GM12873 (cell line): Measurements from ENCODE around the gene TMED3.

Experiments used
- CTCF ChIP-seq: IDR thresholded peaks from 2 replicates; pipeline ENCODE4 v1.5.1; 2012; ENCODE audit warnings: low read depth, mild to moderate bottlenecking, moderate library complexity, low read length, control low read depth; ENCODE audit not compliant: insufficient read depth; ENCODE audit errors: missing control alignments

TMED3 gene

GRCh38 chr15:79310985-79311900 lies at the start of gene TMED3:
TSS of gene TMED3 (plus strand) at chr15:79311112. CDS start at chr15:79311250, 138 bp downstream.
- peak; percentile 36 for TF ChIP-seq CTCF

DNA sequence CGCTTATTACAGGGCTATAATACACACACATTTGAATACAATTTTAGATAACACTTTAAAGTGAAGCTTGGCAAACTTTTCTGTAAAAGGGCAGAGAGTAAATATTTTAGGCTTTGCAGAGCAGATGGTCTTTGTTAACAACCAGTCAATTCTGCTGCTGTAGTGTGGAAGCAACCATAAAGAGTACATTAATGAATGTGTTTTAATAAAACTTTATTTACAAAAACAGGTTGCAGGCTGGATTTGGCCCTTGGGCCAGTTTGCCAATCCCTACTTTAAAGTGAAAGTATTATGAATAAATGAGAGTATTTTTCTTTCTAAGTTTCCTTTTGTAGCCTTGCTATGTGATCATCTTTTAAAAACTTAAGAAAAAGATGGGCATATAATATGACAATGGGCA lies 49.1 kb upstream of the TMED3 start:
- no peak for TF ChIP-seq CTCF

- no peak for TF ChIP-seq CTCF
These were observed 45.7 kb upstream of the TMED3 start for GRCh38 chr15:79265167-79265566.

DNA sequence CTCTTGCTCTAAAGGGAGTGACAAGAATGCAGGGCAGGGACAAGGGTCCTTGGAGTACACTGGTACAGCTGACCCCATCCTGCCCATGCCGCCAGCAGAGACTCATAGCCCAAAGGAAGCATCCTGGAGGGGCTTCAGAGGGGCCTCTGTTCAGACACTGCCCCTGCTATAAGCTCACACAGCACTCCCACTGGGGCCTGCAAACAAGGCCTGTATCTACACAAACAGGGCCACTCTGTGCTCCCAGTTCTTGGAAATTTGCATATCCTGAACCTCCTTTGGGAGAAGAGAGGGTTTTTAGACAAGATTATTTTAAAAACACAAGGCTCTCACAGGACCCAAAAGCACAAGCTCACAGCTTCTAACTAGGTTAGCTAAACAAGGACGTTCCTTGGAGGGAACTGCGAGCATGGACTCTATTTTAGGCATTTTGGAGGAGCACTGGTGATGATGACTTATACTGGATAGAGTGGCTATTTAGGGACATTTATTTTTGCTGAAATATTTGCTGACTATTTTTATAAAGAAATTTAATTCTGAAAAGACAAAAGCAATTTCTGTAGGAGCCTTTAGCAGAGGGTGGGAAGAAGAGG lies 44.8 kb upstream of the TMED3 start:
- TF ChIP-seq CTCF, result no peak

DNA sequence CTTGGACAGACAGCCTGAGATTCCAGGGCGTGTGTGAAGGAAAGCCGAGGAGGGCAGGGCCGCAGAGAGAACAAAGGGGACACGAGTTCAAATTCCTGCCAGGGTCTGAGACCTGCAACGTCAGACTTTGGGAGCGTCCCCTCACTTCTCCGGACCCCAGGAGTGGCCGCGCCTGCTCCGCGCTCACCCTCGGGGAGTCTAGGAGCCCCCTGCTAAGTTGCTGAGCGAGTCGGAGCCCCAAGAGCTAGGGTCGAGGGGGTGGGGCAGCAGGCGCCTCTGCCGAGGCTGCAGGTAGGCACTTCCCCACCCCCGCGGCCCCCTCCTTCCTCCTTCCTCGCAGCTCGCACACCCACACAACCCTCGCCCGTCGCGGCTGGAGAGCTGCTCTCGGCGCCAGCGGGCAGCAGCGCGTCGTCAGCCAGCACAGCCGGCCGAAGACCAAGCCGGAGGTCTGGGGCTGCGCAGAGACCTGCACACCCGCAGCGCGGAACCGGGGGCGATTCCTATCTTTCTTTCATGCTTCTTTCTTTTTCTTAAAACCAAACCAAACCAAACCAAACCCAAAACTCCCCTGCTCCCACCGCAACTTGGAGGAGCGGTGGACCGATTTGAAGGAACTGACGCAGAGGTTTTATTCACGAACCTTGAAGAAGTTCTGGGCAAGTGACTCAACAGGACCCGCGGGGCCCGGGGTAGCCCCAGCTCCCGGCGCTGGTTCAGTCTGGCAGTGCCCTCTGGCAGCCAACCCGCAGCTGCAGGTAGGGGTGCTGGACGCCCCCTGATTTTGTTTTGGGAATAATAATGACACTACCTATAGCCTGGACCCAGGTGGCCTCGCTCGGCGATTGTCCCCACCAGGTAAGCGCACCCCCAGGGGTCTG lies 28.3 kb upstream of the TMED3 start, which contains the start of gene ANKRD34C:
TSS of gene ANKRD34C (plus strand) at position 352 of the 881 bp plus-strand sequence. CDS start 10,563 bp downstream, outside the sequence.
- TF ChIP-seq CTCF, result no peak

DNA sequence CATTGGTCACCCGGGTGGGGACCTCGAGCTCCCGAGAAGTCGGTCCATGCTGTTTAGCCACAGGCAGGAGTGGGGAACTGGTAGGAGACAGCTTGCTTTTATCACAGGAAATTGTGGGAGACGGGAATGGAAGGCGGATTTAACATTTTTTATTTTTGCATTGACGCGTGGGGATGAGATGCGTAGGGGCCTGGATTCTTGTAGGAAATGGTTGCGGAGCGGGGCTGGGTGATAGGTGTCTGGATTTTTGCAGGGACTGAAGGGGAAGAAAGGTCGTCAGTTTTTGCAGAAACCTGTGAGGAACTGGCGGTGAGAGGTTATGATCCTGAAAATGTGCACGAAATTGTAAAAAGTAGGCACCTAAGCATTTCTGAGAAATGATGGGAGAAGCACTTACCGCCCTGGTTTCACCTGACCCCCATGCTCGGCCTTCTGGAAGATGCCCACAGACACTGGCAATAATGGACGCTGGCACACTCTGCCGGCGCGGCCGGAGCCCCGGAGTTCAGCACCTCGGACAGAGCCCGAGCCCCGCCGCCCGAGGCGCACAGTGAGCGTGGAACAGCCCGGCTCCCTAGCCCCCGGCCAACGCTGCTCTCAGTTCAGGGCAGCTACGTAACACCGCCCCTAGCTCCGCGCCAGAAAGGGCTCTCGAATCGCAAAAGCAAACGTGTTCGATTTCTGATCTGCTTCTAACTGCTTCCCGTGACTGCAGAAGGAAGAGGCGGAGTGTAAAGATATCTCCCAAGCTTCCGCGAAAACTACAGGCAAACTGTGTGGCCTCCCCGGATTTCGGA lies 27.5 kb upstream of the TMED3 start:
- TF ChIP-seq CTCF, result no peak
